Stromal cell of bone marrow (primary cell): Measurements from ENCODE around the gene APOB.

Source experiments
- DNase-seq: peaks from one replicate; pipeline ENCODE4 v3.0.0-alpha.2; 2012; ENCODE audit warnings: low read depth

Gene APOB

DNA sequence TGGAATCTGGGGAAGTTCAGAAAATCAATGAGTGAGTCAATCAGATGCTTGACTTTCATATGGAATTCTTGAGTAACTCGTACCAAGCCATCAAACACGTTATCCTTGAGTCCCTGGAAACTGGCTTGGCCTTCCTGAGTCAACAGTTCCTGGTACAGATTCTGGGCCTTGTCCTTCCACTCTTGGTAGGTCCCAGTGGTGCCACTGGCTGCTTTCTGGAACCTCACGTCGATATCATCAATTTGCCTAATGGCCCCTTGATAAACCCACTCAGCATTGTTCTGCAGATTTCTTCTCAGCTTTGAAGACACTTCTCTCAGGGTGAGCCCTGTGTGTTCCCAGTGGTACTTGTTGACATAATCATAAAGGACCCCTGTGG, 41.1 kb downstream of the APOB start:
- DNase-seq, result no peak

DNA sequence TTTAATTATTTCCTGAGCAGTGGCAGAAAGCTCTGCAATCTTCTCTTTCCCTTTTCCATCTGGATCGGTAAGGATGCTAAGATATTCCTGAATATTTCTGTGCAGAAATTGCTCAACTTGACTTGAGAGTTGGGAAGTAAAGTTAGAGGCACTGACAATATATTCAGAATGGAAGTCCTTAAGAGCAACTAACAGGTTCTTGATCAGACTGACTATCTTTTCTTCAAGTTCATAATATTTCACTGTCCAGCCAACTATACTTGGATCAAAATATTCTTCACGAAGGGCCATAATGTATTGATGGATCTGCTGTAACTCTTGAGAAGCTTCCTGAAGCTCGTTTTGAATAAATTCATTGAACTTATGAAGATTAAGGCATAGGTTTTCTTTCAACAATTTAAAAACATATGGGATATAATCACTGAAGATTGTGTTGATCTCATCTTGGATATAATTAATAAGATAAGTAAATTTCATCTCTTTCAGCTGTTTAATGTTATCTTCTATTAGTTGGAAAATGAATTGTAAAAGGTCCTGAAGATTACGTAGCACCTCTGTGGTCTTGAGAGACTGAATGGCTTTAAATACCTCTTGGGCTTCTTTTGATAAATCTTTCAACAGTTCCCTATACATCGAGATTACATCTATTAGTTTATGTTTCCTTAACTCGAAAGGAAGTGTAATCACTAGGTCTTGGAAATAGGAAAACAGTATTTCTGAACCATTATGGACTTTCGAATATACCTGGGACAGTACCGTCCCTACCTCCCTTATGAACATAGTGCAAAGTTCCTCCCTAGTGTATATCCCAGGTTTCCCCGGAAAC, 41.7 kb downstream of the APOB start:
- DNase-seq, result no peak

DNA sequence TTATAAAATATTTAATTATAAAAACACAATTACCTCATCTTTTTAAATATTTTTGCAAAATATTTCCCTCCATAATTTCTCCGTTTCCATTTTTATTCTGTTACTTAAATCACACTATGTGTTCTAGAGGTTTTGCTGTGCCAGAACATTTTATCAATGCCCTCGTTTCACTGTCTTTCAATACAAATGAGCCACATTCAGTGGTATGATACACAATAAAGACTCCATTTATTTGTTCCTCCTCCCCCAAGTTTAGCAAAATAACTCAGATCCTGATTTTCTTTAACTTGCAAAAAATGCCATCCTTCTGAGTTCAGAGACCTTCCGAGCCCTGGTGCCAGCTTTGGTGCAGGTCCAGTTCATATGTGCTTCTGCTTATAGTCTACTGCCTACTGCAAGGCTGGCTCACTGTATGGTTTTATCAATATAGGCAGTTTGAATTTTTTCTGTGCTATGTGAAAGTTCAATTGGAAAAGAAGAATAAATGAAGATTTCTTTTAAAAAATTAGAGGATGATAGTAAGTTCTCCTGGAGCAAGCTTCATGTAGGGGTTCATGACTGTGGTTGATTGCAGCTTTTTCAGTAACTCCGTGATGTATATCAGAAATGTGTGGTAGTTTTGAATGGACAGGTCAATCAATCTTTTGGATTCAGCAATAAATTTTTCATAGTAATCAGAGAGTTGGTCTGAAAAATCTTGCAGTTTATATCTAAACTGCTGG, 42.5 kb downstream of the APOB start:
- DNase-seq, result no peak

DNA sequence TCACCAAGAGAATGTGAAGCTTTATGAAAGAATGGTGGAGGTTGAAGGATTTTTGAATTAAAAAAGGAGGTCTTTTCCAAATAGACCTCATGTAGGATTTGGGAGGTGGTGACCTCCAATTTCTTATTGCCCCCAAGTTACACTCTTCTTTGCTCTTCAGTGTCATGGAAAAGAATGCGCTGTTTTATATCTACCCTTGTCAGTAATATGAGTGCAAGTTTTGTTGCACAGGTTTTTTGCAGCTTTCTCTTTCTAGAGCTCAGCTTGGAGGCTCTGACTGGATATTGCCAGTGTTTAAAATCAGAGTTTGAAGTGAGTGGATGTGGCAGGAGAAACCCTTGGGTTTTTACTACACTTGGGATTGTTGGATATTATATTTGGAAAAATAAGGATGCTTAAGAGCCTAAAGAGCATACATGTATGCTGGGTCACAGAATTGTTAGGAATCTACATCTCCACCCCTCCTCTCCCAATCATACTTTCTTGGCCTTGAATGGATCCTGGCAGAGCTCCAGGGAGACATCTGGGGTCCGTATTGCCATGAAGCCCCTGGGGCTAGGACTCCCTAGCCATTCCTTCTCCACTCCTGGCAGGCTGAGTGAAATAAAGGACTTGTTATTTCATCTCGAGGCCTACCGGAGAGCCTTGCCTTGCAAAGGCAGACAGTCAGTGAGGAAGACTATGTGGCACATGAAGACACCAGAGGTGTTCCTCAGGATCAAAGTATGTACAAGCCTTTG, 43.8 kb downstream of the APOB start:
- DNase-seq, result no peak

DNA sequence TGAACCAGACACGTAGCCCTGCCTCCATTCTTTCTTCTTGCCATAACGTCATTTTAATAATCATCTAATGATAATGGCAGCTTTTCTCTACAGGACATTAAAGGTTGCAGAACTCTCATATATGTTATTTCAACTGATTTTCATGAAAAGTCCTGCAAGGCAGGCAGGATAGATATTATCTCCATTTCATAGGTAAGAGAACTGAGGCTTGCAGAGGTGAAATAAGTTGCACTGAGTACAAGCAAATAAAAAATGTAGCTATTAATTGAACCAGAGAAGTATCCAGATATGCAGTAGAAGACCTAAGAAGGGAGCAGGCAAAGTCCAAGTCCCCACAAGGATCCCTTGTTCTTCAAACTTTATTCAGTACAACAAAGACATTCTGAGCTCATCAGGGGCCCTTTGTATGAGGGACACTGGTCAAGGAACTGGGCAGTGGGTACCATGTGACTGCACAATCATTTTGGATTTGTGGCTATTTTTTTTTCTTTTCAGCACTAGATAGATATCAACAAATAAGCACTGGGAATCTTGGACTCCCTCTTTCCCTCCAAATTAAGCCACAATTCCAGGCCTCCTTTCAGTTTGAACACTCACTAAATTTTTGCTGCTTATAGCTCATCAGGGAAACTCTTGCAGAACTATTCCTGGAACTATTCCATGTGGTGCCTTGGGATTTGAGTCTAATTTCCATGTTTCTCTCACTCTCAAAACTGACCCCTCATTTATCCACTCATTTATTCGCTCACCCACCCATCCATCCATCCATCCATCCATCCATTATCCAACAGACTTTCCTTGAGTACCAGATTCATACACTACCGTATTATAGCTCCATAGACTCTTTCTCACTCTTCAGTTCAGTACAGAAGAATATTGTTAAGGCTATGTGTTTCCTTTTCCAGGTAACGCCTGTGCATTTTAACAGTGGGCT, 44.6 kb downstream of the APOB start:
- DNase-seq, result no peak

DNA sequence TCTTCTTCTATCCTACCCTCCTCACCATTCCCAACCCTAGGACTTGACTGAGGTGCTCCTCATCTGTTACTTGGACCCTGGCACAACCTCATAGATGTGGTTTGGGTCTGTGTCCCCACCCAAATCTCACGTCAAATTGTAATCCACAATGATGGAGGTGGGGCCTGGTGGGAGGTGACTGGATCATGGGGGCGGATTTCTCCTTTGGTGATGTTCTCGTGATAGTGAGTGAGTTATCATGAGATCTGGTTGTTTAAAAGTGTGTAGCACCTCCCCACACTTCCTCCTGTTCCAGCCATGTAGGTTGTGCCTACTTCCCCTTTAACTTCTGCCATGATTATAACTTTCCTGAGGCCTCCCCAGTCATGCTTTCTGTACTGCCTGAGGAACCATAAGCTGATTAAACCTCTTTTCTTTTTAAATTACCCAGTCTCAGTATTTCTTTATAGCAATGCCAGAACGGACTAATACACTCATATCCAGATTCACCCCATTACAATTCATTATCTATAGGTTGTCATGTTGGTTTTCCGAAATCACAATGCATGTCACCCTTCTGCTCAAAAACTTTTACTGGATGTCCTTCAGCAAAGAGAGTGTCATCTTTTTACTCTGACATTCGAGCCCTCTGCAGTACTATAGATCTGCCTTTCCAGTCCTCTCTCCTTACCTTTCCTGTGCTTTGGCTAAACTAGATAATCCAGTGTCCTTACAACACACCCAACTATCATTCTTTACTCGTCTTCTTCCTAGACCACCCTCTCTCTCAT, 45.7 kb downstream of the APOB start:
- DNase-seq, result no peak

DNA sequence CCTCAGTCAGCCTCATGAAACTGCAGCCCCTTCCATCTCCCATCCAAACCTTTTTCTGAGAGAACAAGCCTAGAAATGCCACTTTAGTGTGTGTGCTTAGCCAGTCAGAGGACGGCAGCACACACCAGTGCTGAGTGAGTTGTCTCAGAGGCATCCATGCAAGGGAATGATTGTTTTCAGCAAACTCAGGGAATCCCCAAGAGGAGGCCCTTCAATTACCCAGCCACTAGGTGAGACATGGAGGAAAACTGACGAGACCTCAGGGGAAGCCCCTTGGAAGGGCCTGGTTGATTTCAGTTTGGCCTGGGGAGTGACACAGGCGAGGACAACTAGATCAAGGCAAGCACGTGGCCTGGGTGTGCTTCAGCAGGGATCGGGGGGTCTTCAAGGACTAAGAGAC, 49.7 kb downstream of the APOB start:
- DNase-seq, result no peak

DNA sequence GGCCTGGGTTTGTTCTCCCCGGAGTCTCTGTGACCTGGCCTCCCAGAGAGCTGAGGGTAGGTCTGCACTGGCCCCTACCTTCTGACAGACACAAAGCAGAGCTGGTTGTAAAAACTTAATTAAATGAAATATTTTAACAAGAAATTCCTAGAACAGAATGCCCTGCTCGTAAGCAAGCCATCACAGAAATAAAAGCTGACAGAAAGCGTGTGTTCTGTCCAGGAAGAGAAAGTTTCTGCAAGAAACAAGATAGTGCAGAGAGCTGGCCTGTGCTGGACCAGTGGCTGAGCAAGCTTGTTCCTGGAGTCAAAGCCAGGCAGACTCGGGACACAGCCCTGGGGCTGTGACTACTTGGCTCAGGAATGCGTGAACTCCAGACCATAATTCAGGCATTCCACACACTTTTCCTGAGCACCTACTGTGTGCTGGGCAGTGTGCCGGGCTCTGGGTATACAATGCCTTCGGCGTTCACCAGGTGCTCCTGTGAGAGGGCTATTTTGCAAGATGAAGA, 51.6 kb downstream of the APOB start:
- peak; percentile 3 for DNase-seq

DNA sequence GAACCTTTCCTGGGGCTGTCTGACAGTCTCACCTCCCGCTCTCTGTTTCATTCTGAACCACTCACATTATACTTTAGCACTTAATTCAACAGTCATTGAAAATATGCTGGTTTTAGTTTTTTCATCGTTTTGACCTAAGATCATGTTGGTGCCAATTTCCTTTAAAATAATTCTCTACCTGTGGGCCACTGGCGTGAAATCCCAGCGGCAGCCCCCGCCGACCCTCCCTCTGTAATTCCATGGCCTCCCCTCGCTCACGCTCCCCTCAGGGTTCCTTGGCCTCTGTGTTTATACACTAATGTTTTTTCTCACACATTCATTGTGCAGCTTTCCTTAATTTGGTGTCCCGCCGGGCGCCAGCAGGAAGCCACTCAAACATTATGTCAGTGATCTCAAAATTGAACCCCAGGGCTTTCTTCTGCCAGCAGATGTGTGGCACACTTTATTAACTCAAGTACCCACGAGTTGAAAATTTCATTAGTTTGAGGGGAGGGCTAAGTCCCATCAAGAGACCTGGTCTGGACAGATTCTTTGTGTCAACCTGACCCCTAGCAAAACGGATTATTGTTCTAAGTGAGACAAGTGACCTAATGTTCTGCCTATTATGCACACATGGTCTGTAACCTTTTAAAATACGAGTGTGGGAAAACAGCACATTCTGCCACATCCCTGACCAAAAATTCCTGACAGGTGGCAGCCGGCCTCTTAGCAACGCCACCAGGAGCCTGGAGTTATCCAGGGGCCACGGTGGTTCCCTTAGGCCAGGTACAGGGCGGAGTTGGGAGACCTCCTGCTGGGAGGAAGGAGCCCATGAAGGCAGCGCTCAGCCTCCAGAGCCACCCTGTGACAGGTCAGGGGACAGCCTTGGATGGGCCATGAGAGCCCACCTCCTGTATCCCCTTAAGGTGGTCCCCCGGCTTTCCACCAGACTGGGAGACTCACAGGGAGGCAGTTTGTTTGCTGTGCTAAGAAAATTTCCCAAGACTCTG, 53.1 kb downstream of the APOB start:
- DNase-seq, result no peak

DNA sequence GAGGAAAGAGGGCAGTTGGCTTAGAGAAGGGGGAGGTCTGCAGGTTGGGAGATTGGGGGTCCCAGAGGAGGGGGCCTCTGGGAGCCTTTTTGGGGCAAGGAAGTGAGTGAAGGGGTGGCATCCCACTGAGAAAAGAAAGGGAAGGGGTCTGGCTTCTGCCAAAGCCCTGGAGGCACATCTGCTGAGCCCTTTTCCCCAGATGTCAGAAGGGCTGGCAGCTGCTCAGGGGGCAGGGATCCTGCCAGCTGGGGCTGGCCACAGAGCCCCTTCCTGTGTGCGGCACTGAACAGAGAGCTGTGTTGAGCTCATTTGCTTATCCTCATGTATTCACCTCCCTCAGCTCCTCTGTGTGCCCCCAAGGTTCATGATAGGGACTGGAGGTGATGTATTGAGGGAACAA, 54.5 kb downstream of the APOB start:
- DNase-seq, result no peak

DNA sequence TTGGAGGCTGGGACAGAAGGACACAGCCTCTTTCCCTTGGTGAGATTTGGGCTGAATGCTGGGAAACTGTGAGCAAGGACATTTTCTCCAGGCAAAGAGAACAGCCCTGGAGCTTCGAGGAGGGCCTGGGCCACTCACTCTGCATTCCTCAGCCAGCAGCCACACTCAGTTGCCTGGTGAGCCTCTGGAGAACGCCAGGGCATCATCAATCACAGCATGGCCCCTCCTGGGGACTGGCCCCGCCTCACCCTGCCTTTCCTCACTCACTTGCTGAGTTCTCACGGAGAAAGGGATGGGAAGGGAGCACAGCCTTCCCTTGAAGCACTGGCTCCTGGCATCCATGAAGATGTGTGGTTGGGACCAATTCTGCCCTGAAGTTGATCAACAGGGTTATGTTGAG, 55.0 kb downstream of the APOB start:
- no peak for DNase-seq

DNA sequence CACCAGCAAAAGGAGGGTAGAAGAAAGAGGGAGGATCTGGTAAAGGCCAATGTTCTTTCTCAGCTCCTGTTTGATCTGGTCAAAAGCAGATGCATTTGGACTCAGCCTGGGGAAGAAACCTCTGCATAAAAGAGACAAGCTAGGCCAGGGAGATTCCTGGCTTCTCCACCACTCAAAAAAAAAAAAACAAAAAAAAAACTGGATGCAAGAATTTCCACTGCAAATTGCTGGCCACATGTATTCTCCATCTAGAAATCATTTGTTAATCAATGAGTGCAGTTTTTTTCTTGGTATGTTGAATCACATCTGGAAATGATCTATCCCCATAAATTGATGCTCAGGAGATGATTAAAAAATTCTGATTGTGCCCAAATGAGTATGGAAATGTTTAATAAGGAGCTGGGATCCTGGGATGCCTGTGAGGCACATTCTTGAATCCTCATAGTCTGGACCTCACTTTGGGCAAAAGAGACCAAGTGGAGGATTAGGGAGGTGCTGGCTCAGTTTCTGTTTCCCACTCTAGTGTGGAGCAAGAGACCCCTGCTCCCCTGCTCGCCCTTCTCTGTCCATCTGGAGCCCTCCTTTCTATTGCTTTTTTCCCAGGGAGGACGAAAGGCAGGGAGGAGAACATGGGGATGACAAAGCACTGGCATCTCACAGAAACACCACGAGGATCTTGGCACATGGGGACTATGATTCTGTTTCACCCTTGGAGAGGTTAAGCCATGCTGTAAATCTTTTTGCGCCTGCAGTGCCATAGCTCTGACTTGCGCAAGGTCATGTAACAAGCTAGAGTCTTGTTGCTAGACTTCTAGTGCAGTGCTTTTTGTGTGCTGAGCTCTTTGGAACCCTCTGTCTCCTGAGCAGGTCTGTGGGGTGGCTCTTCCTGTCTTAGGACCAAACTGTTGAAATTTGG, 57.6 kb downstream of the APOB start:
- no peak for DNase-seq

DNA sequence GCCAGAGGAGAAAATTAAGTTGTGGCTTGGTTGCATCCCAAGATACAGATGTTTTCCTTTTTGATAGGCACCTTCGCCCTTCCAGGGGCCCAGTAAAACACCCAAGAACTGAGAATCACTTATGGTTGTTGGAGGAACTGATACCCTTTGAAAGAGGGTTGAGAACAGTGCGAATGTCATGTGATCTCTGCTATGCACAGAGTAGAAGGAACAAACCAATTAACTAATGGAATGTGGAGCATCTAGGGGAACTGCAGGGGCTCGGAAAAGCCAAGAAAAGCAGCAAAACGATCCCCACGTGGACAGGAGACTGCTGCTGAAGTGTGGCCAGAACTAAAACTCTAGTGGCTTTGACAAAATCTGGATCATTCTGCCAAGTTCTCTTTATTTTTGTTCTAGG, 58.8 kb downstream of the APOB start:
- no peak for DNase-seq

DNA sequence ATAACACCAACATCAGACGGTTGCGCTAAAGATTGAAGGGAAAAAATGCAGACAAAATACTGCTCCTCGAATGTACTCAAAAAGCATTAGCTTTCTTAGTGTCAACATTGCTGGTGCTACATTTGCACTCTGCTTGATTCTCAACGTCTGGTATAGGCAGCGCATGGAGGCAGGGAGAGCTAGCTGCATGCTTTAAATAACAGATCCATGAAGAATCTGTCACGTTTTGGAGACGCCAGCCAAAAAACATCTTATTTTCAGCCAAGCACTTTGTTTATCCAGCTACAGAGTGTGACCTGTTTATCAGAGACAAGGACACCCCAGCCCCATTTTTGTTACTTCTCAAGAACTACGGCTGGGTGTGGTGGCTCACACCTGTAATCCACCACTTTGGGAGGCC, 59.5 kb downstream of the APOB start:
- DNase-seq, result no peak

DNA sequence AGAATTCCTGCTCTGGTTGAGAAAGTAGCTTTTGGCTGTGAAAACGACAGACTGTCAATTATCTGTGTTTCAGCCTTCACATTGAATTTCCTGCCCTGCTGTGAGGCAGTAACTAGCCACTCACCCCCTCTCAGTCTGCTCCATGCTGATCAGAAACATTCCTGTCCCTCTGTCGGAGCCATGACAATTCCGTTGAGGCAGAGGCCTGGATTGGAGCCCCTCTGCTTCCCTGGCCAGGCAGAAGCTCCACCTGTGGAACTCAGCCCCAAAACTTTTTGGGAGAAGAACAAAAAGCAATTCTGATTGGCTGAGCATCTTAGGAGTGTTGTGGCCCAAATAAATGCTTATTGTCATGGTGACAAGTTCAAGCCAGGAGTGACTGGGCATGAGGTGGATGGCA, 60.0 kb downstream of the APOB start:
- DNase-seq, result no peak

DNA sequence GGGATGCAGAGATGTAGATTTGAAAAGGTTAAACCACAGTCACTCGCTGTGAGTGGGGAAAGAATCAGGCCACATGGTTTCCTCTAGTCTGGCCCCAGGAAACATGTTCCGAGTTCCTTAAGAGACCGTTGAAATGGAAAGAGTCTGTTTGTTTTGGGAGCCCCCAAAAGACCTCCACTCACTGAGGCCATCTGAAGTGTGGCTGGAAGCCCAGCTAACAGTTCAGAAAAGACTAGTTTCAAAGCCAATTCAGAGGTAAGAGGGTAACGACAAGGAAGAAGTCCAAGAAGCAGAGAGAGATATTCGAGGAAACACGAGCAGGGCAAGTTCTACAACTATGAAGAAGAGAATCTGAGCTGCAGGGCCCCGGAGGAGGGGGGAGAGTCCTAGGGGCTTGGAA, 61.0 kb downstream of the APOB start:
- no peak for DNase-seq

DNA sequence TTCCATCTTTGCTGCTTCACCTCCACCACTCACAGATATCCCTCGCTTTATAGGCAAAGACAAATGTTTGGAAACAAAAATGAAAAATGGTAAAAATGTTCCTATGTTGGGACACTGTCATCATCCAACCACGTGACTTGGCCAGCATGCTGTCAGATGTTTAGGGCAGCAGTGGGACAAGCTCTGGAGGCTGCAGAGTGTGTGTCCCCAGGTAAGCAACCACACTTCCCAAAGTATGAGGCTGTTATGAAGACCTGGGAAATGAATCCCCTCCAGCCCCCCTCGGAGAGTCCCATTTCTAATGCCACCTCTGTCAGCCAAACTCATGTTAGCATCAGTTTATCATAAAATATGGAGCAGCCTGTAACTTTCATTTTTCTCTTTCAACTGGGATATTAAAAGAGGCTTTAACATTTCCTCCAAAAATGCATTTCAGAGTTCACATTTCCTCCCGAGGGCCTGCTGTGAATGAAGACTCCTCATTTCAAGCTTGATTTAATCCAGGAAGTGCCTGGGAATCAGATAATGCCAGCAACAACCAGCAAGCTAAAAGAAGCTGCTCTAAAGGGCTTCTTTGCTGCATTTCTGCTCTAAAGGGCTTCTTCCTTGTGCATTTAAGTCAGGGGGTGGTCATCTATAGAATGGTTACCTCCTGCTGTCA, 66.2 kb downstream of the APOB start:
- no peak for DNase-seq

DNA sequence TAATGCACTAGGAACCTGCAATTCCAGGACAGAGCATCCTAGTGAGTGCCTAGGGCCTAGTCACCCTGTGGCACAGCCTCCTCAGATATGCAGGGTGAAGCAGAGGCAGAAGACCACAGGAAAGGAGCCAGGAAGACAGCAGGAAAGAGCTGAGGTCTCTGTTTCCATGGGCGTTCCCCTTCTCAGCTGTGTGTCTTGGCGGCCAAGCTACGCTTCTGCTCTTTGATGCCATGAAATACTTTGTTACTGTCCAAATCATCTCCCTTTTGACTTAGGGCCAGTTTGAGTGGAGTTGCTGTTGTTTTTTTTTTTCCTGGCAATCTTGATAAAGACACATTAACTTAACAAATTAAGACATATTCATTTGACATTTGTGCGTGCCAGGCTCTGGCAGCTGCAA, 67.3 kb downstream of the APOB start:
- DNase-seq, result no peak
